ENCODE measurements around the gene LNPEP.

Gene LNPEP

GRCh38 chr5:96975656-96976055 is 39.8 kb downstream of the LNPEP start:
- no peak for TF ChIP-seq CTCF (IDR thresholded peaks at IDR 0.05)
- intact Hi-C loops (cut with DNase I; ENCODE audit: low total_unique reads), result no loop called here
- peaks cover 0 to 17% (median 11%) of the 10 kb centered on the region in 3 donors for H3K36me3 ChIP-seq
- peaks cover 0 to 60% (median 14%) of the 10 kb centered on the region in 4 donors for H3K4me1 ChIP-seq
- no peaks in the 10 kb centered on the region for H3K9me3 ChIP-seq
- no peaks in the 10 kb centered on the region for H3K27me3 ChIP-seq
- no peak overlapping the region for H3K4me3 ChIP-seq
- H3K27ac ChIP-seq, result no peak overlapping the region
- no peak for DNase-seq

- intact Hi-C loops (cut with DNase I; ENCODE audit: low total_unique reads), result no loop called here
These were observed 41.3 kb downstream of the LNPEP start for GRCh38 chr5:96977228-96977627.

GRCh38 chr5:96978812-96979449 is 43.1 kb downstream of the LNPEP start:
- no peaks in the 10 kb centered on the region for H3K27me3 ChIP-seq
- DNase-seq, result no peak
- TF ChIP-seq CTCF (IDR thresholded peaks at IDR 0.05), result no peak
- H3K9me3 ChIP-seq, result no peaks in the 10 kb centered on the region
- peaks cover 0 to 41% (median 8%) of the 10 kb centered on the region in 4 donors for H3K4me1 ChIP-seq
- peaks cover 0 to 31% (median 11%) of the 10 kb centered on the region in 3 donors for H3K36me3 ChIP-seq
- no peak overlapping the region for H3K4me3 ChIP-seq
- no peak overlapping the region for H3K27ac ChIP-seq
- intact Hi-C loops (cut with DNase I; ENCODE audit: low total_unique reads), result no loop called here

More at GRCh38 chr5:96977228-96977627, 41.3 kb downstream of the LNPEP start:
- Histone ChIP-seq H3K27me3 (no peaks in the 10 kb centered on the region), H3K4me1 (peaks cover 0 to 55% (median 12%) of the 10 kb centered on the region in 4 donors), H3K27ac (no peak overlapping the region), H3K36me3 (peaks cover 0 to 26% (median 11%) of the 10 kb centered on the region in 3 donors), H3K9me3 (no peaks in the 10 kb centered on the region), H3K4me3 (no peak overlapping the region)
- TF ChIP-seq CTCF (IDR thresholded peaks at IDR 0.05), result no peak
- DNase-seq, result no peak

GRCh38 chr5:96984506-96985192 is 48.8 kb downstream of the LNPEP start:
- Histone ChIP-seq H3K36me3 (peaks cover 12 to 42% (median 27%) of the 10 kb centered on the region in 3 donors), H3K4me3 (no peak overlapping the region), H3K9me3 (no peaks in the 10 kb centered on the region), H3K4me1 (no peaks in the 10 kb centered on the region), H3K27ac (no peak overlapping the region), H3K27me3 (no peaks in the 10 kb centered on the region)
- no peak for TF ChIP-seq CTCF (IDR thresholded peaks at IDR 0.05)
- DNase-seq, result no peak
- intact Hi-C loops (cut with DNase I; ENCODE audit: low total_unique reads), result no loop called here

- H3K27me3 ChIP-seq, result no peaks in the 10 kb centered on the region
- no peaks in the 10 kb centered on the region for H3K4me1 ChIP-seq
- H3K27ac ChIP-seq, result no peak overlapping the region
- no peaks in the 10 kb centered on the region for H3K9me3 ChIP-seq
- peaks cover 22 to 38% (median 36%) of the 10 kb centered on the region in 3 donors for H3K36me3 ChIP-seq
- TF ChIP-seq CTCF (IDR thresholded peaks at IDR 0.05), result no peak
- H3K4me3 ChIP-seq, result no peak overlapping the region
- intact Hi-C loops (cut with DNase I; ENCODE audit: low total_unique reads), result no loop called here
- no peak for DNase-seq
These were observed 50.6 kb downstream of the LNPEP start for GRCh38 chr5:96986450-96986849.
